GM19043 (cell line): ENCODE results near the gene CDK11B.

Experiments
- ATAC-seq: cut with Tn5 transposase; IDR thresholded peaks from one replicate; pipeline ENCODE4 v1.9.1; 2021; ENCODE audit warnings: low read depth; ENCODE audit not compliant: unreplicated experiment

Gene CDK11B

GRCh38 chr1:1617516-1617915 is 41.3 kb downstream of the CDK11B start:
- no peak for ATAC-seq

- no peak for ATAC-seq
These were observed 42.0 kb downstream of the CDK11B start for GRCh38 chr1:1616838-1617237.

GRCh38 chr1:1616045-1616790 is 42.6 kb downstream of the CDK11B start:
- peak; percentile 11 for ATAC-seq

- ATAC-seq, result peak; percentile 82
These were observed 43.4 kb downstream of the CDK11B start, which contains the start of gene MIB2 for GRCh38 chr1:1615256-1616044. TSS of gene MIB2 (plus strand) at chr1:1615500. CDS start at chr1:1623453, 7,953 bp downstream.

- no peak for ATAC-seq
These were observed 43.9 kb downstream of the CDK11B start for GRCh38 chr1:1614954-1615255.

- no peak for ATAC-seq
These were observed 44.4 kb downstream of the CDK11B start for GRCh38 chr1:1614204-1614953.

- ATAC-seq, result no peak
These were observed 45.2 kb downstream of the CDK11B start for GRCh38 chr1:1613509-1614082.

GRCh38 chr1:1612104-1612400 is 46.8 kb downstream of the CDK11B start:
- ATAC-seq, result no peak

- ATAC-seq, result no peak
These were observed 48.0 kb downstream of the CDK11B start for GRCh38 chr1:1610796-1611195.

- ATAC-seq, result no peak
These were observed 48.9 kb downstream of the CDK11B start for GRCh38 chr1:1609822-1610485.

- no peak for ATAC-seq
These were observed 52.6 kb downstream of the CDK11B start for GRCh38 chr1:1606232-1606631.

- no peak for ATAC-seq
These were observed 53.1 kb downstream of the CDK11B start for GRCh38 chr1:1605724-1606123.

GRCh38 chr1:1605034-1605591 is 53.7 kb downstream of the CDK11B start:
- ATAC-seq, result no peak

- no peak for ATAC-seq
These were observed 54.3 kb downstream of the CDK11B start for GRCh38 chr1:1604374-1605033.

- no peak for ATAC-seq
These were observed 55.0 kb downstream of the CDK11B start for GRCh38 chr1:1603671-1604373.

- ATAC-seq, result no peak
These were observed 55.8 kb downstream of the CDK11B start for GRCh38 chr1:1602968-1603506.

- ATAC-seq, result no peak
These were observed 56.4 kb downstream of the CDK11B start for GRCh38 chr1:1602304-1602967.

GRCh38 chr1:1601564-1602303 is 57.1 kb downstream of the CDK11B start:
- no peak for ATAC-seq
